Stimulated activated CD4-positive, alpha-beta T cell treated with anti-CD3 and anti-CD28 coated beads, Interleukin-1b, Interleukin-23, amount 100 ng/mL, for 4 hours (primary cell): ENCODE results near the gene TAF3.

Experiments used
- DNase-seq, 2 donors: peaks; one replicate each; pipeline ENCODE4 v3.0.0-alpha.2; 2020; ENCODE audit warnings: low read depth in 2 of 2

Gene TAF3

GRCh38 chr10:8044908-8045725 lies 226.8 kb downstream of the TAF3 start:
- no peak for DNase-seq

- DNase-seq, result no peak
These were observed 227.6 kb downstream of the TAF3 start for GRCh38 chr10:8045726-8046494.

GRCh38 chr10:8047452-8048280 lies 229.4 kb downstream of the TAF3 start:
- DNase-seq, result no peak

DNA sequence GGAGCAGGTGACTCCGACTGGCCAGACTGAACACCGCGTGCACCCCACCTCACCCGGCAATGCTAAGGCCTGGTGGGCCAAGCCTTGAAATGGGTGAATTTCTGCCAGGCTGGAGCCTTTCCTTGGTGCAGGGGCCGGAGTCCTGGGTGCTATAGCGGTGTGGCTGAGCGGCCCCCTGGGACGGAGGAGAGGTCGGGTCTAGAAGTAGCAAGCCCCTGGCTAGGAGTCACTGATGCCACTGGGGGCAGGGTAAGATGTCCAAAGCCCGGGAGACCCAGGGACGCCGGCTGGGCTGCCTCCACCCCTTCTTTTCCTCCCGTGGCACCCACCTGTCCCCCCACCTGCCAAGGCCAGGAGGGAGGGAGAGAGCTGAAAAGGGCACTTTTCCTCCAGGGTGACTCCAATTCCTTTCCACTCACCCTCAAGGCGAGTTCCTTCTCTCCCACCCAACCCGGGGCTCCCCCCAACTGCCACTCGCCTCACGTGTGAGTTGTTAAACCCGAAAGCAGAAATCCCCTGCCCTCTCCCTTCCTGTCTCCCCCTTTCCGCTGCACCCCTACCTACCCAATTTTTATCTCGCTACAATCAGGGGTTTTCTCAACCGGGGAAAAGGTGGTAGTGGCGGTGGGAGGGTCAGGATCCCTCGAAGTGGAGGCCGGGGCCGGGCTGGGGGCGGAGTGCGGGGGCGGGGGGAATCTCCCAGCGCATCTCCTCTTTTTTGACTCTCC lies 230.1 kb downstream of the TAF3 start:
- DNase-seq, result peak in 1 of 2 donors; percentile 46

- no peak for DNase-seq
These were observed 230.9 kb downstream of the TAF3 start for GRCh38 chr10:8049045-8049864.

DNA sequence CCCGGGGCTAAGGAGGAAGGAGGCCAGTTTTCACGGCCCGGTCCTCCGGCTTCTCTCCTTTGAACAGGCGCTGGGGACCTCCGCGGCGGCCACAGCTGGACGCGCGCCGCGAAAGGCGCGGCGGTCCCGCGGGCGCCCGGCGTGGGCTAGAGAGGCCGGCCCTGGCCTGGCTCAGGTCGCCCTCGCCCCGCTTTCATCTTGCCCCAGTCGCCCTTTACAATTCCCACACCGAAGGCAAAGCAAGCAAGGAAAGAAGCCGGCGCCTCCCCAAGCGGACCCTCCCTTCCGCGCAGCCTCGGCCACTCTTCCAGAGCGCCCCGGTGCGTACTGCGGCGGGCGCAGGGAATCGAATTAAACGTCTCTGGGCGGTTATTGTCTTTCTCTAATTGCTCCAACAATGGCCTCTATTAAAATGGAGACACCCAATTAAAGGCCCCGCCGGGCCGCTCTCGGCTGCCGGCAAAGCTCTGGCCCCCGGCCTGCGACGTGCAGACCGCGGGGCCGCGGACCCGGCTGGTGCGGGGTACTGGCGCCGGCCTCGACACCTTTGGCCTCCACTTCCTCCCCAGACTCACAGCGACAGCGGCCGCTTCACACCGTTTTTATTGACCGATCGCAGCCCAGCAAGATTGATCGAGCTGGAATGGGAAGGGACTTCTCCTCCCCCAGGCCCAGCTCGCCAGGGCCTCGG lies 231.7 kb downstream of the TAF3 start:
- DNase-seq, result no peak

- DNase-seq, result no peak
These were observed 232.3 kb downstream of the TAF3 start for GRCh38 chr10:8050556-8051108.

DNA sequence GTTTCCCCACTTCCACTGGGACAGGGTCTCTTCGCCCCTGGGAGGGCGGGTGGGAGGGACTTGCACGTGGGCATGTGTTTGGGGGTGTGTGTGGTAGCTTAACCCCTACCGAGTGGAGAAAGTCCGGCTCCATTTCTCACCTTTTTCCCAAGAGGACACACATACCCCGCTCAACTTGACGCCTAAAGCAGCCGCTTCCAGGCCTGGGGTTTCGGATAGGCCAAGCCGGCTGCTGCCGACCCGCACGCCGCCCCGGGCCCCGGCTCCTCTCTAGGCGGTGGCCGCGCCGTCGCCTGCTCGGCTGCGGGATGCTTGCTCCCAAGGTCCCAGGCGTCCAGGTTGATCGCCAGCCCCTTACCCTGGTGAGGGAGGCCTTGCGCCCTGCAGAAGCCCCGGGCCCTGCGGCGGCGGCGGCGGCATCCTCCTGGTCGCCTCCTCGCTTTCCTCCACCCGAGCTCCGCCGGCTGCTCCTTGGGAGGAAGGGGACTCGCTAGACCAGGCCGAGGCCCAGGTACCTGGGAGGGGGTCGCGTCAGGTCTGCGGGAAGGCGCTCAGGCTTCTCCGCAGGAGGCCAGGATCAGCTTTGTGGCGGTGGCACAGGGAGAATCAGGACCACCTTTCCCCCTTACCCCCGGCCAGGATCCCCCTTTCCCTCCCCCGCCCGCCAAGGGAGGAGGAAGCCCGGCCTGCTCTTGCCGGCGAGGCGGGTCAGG lies 233.0 kb downstream of the TAF3 start:
- DNase-seq, result no peak

GRCh38 chr10:8051851-8052257 lies 233.5 kb downstream of the TAF3 start:
- DNase-seq, result no peak

- DNase-seq, result no peak
These were observed 234.1 kb downstream of the TAF3 start for GRCh38 chr10:8052341-8052955.

DNA sequence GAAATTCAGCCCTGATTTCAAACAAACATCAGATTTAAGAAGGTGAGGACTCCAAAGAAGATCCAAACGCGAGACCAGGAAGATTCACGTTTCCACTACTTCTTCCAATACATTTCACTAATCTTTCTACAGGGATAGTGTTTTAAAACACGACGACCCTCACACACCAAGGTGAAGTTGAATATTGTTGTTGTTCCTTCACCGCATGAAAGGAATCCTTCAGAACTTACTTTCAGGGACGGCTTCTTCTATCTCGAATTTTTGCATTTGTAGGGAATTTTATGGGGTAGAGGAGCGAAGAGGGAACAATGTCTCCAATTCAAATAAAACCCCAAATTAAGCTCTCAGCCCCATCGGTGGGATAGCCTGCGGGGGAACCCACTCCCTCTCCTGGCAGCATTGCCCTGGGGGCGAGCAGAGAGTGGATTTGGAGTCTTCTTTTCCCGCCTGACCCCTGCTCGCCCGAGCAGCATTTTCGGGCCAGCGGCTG lies 234.7 kb downstream of the TAF3 start:
- DNase-seq, result no peak

DNA sequence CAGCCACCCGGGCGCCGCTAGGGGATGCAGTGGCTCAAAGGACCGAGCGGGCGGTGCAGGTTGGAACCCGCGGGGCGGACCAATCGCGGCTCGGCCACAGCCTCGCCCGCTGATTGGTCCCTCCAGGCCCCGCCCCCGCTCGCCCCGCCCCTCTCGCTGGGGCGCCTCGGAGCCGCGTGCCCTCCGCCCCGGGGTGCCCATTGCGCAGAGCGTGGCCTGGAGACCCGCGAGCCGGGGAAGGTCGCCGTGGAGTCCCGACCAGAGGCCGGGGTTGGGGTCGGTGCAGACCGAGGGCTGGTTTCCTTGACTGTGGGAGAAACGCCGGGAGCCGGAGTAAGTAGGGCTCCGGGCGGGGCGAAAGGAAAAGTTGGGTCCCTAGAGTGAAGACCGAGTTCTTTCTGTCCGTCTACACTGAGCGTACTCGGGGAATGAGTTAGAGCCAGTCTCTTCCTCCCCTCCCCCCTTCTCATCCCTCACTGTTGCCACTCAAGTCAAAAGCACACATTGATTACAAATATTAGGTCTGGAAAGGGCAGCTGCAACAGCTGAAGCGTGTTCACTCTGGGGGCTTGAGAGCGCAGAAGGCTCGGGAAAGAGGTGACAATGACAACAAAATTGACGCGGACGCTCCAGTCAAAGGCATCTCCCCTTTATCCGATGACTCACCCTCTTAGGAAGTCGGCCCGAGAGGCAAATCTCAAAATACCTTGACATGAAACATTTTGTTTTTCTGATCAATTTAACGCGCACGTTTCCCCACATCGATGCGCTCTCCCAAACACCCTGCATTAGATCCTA lies 235.3 kb downstream of the TAF3 start:
- DNase-seq, result peak; percentile 96 to 99

DNA sequence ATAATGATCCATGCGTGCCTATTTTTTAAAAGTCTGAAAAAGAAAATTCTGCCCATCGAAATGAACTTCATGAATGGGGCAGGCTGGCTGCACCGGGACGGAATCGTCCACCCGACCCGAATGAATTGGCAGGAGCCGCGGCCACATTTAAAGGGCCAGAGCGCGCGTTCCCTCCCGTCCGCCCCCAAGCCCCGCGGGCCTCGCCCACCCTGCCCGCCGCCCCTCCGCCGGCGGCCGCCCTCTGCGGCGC lies 235.9 kb downstream of the TAF3 start:
- DNase-seq, result no peak

DNA sequence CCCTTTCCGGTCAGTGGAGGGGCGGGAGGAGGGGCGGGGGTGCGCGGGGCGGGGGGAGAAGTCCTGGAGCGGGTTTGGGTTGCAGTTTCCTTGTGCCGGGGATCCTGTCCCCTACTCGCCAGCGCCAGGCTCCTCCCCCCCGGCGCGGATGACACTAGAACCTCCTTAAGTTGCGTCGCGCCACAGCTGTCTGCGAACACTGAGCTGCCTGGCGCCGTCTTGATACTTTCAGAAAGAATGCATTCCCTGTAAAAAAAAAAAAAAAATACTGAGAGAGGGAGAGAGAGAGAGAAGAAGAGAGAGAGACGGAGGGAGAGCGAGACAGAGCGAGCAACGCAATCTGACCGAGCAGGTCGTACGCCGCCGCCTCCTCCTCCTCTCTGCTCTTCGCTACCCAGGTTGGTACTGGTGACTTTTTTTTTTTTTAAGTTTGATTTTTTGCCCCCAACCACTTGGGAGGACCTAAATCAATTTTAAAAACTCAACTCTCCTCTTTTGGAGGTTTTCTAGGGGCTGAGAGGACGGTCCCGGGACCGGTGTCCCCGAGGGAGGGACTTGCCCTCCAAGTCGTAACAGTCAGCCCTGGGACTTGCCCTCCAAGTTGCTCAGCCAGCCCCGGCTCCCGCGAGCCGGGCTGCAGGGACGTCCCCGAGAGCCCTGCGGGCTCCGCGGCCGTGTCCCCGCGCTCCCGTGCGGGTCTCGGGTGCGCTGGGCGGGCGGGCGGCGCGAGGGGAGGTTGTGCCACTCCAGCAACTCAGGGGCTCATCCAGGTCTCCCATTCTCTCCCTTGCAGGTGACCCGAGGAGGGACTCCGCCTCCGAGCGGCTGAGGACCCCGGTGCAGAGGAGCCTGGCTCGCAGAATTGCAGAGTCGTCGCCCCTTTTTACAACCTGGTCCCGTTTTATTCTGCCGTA lies 236.4 kb downstream of the TAF3 start, which contains the start of gene GATA3:
Gene GATA3 (plus strand): TSS at position 195 of the 914 bp plus-strand sequence. CDS start 968 bp downstream, outside the sequence.
- peak; percentile 50 to 73 for DNase-seq

DNA sequence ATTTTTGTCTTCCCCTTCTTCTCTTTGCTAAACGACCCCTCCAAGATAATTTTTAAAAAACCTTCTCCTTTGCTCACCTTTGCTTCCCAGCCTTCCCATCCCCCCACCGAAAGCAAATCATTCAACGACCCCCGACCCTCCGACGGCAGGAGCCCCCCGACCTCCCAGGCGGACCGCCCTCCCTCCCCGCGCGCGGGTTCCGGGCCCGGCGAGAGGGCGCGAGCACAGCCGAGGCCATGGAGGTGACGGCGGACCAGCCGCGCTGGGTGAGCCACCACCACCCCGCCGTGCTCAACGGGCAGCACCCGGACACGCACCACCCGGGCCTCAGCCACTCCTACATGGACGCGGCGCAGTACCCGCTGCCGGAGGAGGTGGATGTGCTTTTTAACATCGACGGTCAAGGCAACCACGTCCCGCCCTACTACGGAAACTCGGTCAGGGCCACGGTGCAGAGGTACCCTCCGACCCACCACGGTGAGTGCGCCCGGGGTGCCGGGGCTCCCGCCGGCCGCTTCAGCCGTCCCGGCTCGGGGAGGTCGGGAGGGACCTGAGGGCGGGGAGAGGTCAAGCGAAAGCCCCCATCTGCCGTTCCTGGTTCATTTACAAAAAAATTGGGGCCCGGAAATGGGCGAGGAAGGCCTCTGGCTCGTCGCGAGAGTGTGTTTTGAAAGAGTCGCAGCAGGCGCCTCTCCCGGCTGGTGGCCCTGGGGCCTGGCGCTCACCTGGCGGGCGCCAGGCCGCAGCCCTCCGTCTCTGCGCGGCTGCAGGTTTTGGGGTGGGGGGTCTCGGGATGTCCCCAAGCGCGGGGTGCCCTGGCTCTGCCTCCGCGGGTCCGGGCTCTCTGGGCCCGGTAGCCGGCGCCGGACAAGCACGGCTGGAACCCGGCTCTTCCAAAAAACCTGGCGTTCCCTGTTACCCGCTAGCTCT lies 237.4 kb downstream of the TAF3 start:
- DNase-seq, result no peak

DNA sequence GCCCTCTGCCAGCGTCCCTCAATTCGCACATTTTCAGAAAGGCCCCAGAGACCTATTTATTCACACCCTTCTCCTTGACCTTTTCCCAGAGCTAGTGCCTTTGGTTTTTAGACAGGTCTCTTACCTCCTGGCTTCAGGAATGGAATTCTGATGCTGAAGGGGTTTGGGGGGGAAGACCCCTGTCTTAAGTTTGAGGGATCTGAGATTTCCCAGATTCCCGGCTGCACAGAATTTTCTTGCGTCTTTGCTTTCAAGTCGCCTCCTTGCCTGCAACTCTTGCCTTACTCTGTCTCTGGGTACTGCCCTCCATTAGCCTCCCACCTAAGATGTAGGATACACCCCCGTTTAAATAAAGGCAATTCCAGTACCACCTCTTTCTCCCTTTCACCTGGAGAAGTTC lies 238.1 kb downstream of the TAF3 start:
- DNase-seq, result no peak
